ENCODE measurements around the gene SUSD3.

Gene SUSD3

DNA sequence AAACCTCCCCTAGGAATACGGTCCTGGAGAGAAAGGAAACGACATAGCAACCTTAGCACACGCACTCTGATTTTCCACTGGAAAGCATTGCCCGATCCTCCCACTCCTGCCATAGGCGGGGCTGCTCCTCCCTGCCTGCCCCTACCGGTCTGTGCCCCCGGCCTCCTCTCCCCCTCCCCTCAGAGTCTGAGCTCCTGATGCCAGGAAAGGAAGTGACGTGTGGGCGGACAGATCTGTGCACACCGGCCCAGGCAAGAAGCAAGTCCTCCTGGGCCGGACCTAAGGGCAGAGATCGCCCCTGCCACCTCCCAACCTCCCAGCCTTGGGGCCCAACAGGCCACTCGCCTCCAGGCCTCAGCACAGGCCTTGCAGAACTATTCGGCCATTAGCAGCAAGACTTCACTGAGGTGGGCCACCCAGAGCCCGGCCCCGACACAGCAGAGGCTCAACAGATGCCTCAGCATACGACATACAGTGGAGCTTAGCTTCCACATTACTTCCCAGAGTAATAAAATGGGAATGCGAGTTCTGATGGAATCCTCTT lies 68.4 kb downstream of the SUSD3 start:
- H3K4me1 ChIP-seq (ENCODE audit: insufficient read depth, low read length), result peaks cover 19% of the 10 kb centered on the region; the same call in 1 of the 2 replicates
- no peak overlapping the region for H3K9ac ChIP-seq (ENCODE audit: low read depth, low read length)
- no peaks in the 10 kb centered on the region for H3K36me3 ChIP-seq (ENCODE audit: insufficient read depth, low read length)
- no peaks in the 10 kb centered on the region for H3K9me3 ChIP-seq (ENCODE audit: control insufficient read depth, insufficient read depth, low read length)

GRCh38 chr9:93127395-93127911 lies 69.0 kb downstream of the SUSD3 start:
- H3K9ac ChIP-seq (ENCODE audit: low read depth, low read length), result no peak overlapping the region
- no peaks in the 10 kb centered on the region for H3K9me3 ChIP-seq (ENCODE audit: control insufficient read depth, insufficient read depth, low read length)
- H3K36me3 ChIP-seq (ENCODE audit: insufficient read depth, low read length), result no peaks in the 10 kb centered on the region
- peaks cover 19% of the 10 kb centered on the region; the same call in 1 of the 2 replicates for H3K4me1 ChIP-seq (ENCODE audit: insufficient read depth, low read length)

DNA sequence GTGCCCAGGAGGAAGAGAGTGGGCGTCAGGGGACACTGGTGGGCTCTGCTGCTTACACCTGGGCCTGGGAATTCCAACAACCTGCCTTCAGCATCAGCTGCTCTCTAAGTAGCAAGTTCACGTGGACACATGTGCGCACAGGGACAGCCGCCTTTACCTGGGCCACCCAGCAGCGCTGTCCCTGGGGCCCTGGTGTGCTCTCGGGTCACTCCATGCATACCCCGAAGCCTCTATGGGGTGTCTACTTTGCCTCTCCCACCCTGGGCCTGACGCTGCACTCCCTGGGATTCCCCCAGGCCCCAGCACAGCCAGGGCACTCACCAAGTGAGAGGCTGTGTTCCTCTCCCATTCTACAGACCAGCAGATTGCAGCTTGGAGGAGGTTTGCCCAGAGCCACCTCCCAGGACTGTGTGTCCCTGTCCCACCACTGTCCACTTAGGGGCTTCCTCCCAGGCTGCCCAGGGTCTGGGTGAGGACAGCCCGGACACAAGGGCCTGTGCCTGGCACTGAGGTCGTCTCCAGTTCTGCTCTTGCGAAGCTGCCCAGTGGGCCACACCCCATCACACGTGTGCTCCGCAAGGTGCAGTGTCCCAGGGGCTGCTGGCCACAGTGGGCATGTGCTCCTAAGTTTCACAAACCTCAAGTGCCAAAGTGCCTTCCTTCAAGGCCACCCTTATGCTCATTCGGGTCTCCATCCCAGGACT lies 69.7 kb downstream of the SUSD3 start:
- Histone ChIP-seq H3K4me1 (ENCODE audit: insufficient read depth, low read length) (peaks cover 19% of the 10 kb centered on the region; the same call in 1 of the 2 replicates), H3K9ac (ENCODE audit: low read depth, low read length) (no peak overlapping the region), H3K9me3 (ENCODE audit: control insufficient read depth, insufficient read depth, low read length) (no peaks in the 10 kb centered on the region), H3K36me3 (ENCODE audit: insufficient read depth, low read length) (no peaks in the 10 kb centered on the region)

DNA sequence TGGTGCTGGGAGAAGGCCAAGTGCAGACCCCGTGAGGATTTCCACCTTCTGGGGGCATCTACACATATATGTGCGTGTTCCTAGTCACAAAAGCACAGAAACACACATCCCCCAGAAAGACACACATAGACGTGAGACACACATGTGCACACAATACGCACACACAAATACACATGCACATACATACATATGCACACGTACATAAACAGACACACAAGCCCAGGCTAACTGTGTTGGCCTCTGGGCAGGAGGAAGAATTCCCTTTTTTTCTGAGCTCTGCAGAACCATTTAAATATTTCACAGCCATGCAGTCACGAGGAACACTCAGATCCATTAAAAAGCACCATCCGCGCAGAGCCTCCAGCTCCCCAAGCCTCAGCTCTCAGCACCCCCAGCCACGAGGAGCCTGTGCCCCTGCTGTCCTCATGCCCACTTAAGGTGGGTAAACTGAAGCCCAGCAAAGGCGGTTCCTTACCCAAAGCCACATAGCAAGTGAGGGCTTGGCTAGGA lies 70.3 kb downstream of the SUSD3 start:
- Histone ChIP-seq H3K36me3 (ENCODE audit: insufficient read depth, low read length) (no peaks in the 10 kb centered on the region), H3K9me3 (ENCODE audit: control insufficient read depth, insufficient read depth, low read length) (no peaks in the 10 kb centered on the region), H3K9ac (ENCODE audit: low read depth, low read length) (no peak overlapping the region), H3K4me1 (ENCODE audit: insufficient read depth, low read length) (peaks cover 19% of the 10 kb centered on the region; the same call in 1 of the 2 replicates)

GRCh38 chr9:93129286-93129685 lies 70.8 kb downstream of the SUSD3 start:
- H3K9ac ChIP-seq (ENCODE audit: low read depth, low read length), result no peak overlapping the region
- H3K9me3 ChIP-seq (ENCODE audit: control insufficient read depth, insufficient read depth, low read length), result no peaks in the 10 kb centered on the region
- no peaks in the 10 kb centered on the region for H3K36me3 ChIP-seq (ENCODE audit: insufficient read depth, low read length)
- H3K4me1 ChIP-seq (ENCODE audit: insufficient read depth, low read length), result peaks cover 19% of the 10 kb centered on the region; the same call in 1 of the 2 replicates

- Histone ChIP-seq H3K36me3 (ENCODE audit: insufficient read depth, low read length) (no peaks in the 10 kb centered on the region), H3K9me3 (ENCODE audit: control insufficient read depth, insufficient read depth, low read length) (no peaks in the 10 kb centered on the region), H3K9ac (ENCODE audit: low read depth, low read length) (no peak overlapping the region), H3K4me1 (ENCODE audit: insufficient read depth, low read length) (peaks cover 19% of the 10 kb centered on the region; the same call in 1 of the 2 replicates)
Measured at GRCh38 chr9:93129691-93130500, 71.4 kb downstream of the SUSD3 start.

- H3K9ac ChIP-seq (ENCODE audit: low read depth, low read length), result no peak overlapping the region
- H3K4me1 ChIP-seq (ENCODE audit: insufficient read depth, low read length), result peaks cover 19% of the 10 kb centered on the region; the same call in 1 of the 2 replicates
- H3K9me3 ChIP-seq (ENCODE audit: control insufficient read depth, insufficient read depth, low read length), result no peaks in the 10 kb centered on the region
- H3K36me3 ChIP-seq (ENCODE audit: insufficient read depth, low read length), result no peaks in the 10 kb centered on the region
Measured at GRCh38 chr9:93130861-93131481, 72.5 kb downstream of the SUSD3 start.

DNA sequence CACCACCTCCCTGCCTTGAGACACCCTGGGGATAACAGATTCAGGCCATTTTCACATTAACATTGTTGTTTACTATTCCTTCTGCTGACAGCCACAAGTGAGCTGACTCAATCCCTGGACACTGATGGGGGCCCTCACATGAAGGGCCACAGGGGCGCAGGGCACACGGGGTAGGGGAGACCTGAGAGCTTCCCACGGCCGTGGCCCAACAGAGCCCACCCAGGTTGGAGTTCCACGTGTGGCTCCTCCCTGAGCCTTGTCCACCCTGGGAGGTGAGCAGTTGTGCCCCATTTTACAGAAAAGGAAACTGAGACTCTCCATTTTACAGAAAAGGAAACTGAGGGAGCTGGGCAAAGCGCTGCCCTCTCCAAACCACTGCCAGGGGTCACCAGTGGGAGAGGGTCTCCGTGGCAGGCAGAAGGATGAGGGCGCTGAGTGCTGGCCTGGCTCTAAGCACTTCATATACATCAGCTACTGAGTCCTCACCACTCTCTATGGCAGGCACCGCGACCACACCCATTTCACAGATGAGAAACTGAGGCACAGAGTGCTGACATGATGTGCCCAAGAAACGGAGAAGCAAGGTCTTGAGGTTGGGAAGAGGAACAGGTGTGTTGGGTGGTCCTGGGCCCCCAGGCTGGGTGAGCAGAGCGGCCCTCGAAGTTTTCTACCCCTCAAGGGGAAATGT lies 73.2 kb downstream of the SUSD3 start:
- no peaks in the 10 kb centered on the region for H3K36me3 ChIP-seq (ENCODE audit: insufficient read depth, low read length)
- no peaks in the 10 kb centered on the region for H3K9me3 ChIP-seq (ENCODE audit: control insufficient read depth, insufficient read depth, low read length)
- no peak overlapping the region for H3K9ac ChIP-seq (ENCODE audit: low read depth, low read length)
- H3K4me1 ChIP-seq (ENCODE audit: insufficient read depth, low read length), result peaks cover 16% of the 10 kb centered on the region; the same call in 1 of the 2 replicates

GRCh38 chr9:93132287-93132927 lies 73.9 kb downstream of the SUSD3 start:
- H3K9me3 ChIP-seq (ENCODE audit: control insufficient read depth, insufficient read depth, low read length), result no peaks in the 10 kb centered on the region
- peaks cover 10% of the 10 kb centered on the region; the same call in 1 of the 2 replicates for H3K4me1 ChIP-seq (ENCODE audit: insufficient read depth, low read length)
- peak overlapping the region; percentile 71; the same call in 1 of the 2 replicates for H3K9ac ChIP-seq (ENCODE audit: low read depth, low read length)
- H3K36me3 ChIP-seq (ENCODE audit: insufficient read depth, low read length), result no peaks in the 10 kb centered on the region

DNA sequence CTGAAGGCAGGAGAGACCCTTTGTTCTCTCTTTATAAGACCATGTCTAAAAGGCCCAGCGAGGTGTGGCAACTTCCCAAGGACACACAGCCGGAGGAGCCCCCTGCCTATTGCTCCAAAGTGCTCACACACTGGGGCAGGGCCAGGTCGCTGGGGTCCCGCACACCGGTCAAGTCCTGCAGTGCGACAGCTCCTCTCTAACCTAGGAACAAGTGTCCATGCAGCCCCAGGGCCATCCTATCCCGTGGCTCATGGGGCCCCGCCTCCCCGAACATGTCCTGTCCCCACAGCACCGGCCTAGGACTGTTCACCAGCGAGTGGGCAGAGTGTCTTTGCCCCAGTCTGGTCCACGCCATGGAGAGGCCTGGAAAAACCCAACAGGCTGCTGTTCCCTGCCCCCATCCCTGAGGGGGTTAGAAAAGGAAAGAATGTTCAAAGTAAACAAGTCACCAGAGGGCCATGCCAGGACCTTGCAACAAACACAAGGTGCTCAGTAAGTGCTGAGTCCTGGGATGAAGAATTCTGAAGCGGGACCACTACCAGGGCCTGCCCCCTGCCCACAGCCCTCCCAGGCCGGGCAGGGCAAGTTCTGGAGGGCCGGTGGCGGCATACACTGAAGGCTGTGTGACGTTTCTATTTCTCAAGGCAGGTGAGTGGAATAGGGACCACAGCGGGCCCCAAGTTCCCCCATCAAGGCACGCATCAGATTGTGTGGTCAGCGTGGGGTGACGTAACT lies 74.6 kb downstream of the SUSD3 start:
- Histone ChIP-seq H3K4me1 (ENCODE audit: insufficient read depth, low read length) (peaks cover 5% of the 10 kb centered on the region; the same call in 1 of the 2 replicates), H3K9ac (ENCODE audit: low read depth, low read length) (peak overlapping the region; percentile 71), H3K9me3 (ENCODE audit: control insufficient read depth, insufficient read depth, low read length) (no peaks in the 10 kb centered on the region), H3K36me3 (ENCODE audit: insufficient read depth, low read length) (no peaks in the 10 kb centered on the region)

DNA sequence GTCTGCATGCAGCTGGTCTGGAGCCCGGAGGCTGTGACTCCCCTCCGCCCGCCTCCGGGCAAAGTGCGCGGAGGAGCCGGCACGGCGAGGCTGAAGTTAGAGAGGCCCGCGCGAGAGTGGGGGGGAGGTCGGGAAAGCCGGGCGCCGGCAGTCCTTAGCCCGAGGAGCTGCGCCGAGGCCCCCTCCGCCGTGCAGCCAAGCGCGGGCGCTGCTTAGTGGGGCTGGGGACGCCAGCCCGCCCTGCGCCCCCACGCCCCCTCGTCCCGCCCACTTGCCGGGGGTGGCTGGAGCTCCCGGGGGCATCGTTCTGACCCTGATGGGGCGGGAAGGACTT lies 75.1 kb downstream of the SUSD3 start:
- Histone ChIP-seq H3K9me3 (ENCODE audit: control insufficient read depth, insufficient read depth, low read length) (no peaks in the 10 kb centered on the region), H3K9ac (ENCODE audit: low read depth, low read length) (peak overlapping the region; percentile 71), H3K4me1 (ENCODE audit: insufficient read depth, low read length) (peaks cover 5% of the 10 kb centered on the region; the same call in 1 of the 2 replicates), H3K36me3 (ENCODE audit: insufficient read depth, low read length) (no peaks in the 10 kb centered on the region)

DNA sequence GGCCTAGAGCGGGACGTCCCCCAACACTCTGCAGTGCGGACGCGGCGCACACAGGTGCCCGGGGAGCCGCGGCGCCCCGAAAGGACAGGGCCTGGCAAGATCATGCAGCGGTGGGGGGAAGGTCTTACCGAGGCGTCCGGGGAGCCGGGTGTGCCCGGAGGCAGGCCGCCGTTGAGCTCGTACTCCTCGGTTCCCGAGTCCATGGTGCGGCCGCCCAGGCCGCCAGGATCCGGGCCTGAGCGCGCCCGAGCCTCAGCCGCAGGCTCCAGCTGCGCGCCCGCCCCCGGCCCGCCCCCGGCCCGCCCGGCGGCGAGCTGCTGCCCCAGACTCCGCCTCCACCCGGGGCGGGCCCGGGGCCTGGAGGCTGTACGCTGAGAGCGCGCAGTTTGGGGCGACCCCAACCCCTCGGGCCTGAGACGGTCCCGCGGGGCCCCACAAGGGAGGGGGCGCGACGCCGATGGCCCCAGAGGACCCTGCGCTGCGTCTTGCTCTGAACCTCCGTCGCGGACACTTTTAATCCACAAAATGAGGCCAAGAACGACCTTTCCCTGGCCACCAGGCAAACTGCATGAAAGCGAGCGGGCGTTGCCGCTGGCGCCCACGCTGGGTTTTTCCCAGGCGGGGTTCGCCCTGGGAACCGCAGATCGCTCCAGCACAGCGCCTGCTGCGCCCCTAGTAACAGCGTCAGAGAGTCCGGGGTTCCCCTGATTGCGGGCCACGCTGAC lies 75.7 kb downstream of the SUSD3 start, which contains the start of gene NINJ1:
Gene NINJ1, minus strand, starts transcription at position 237 of the 725 bp plus-strand sequence. Its CDS starts 34 bp downstream, at position 203.
- Histone ChIP-seq H3K9me3 (ENCODE audit: control insufficient read depth, insufficient read depth, low read length) (no peaks in the 10 kb centered on the region), H3K4me1 (ENCODE audit: insufficient read depth, low read length) (peaks cover 5% of the 10 kb centered on the region; the same call in 1 of the 2 replicates), H3K9ac (ENCODE audit: low read depth, low read length) (peak within 1 kb of the TSS; percentile 71), H3K36me3 (ENCODE audit: insufficient read depth, low read length) (no peaks in the 10 kb centered on the region)
